GM10847 (cell line): ENCODE data around the gene CASP5.

Experiments used
- POLR2A ChIP-seq: IDR thresholded peaks from 2 replicates; pipeline ENCODE4 v1.6.1; 2011; ENCODE audit not compliant: insufficient read length; ENCODE audit errors: extremely low read depth

The CASP5 gene

GRCh38 chr11:104991994-104992393 is 31.0 kb downstream of the CASP5 start:
- TF ChIP-seq POLR2A = no peak

GRCh38 chr11:104984808-104985207 is 38.2 kb downstream of the CASP5 start:
- TF ChIP-seq POLR2A = no peak

GRCh38 chr11:104979839-104980238 is 43.1 kb downstream of the CASP5 start:
- TF ChIP-seq POLR2A = no peak

GRCh38 chr11:104973616-104974015 is 49.4 kb downstream of the CASP5 start:
- TF ChIP-seq POLR2A = no peak

GRCh38 chr11:104970756-104971155 is 52.2 kb downstream of the CASP5 start:
- TF ChIP-seq POLR2A = no peak

- TF ChIP-seq POLR2A = no peak
Observed at GRCh38 chr11:104968856-104969776, 53.9 kb downstream of the CASP5 start.

GRCh38 chr11:104968355-104968855 is 54.6 kb downstream of the CASP5 start, which contains the start of gene CASP4:
TSS of gene CASP4 (minus strand) at chr11:104968574. CDS start at chr11:104968525, 49 bp downstream.
- no peak for TF ChIP-seq POLR2A

GRCh38 chr11:104967534-104968354 is 55.2 kb downstream of the CASP5 start:
- no peak for TF ChIP-seq POLR2A

- no peak for TF ChIP-seq POLR2A
Observed at GRCh38 chr11:104965735-104966134, 57.2 kb downstream of the CASP5 start.

- no peak for TF ChIP-seq POLR2A
Observed at GRCh38 chr11:104964247-104964646, 58.7 kb downstream of the CASP5 start.

GRCh38 chr11:104962852-104963251 is 60.1 kb downstream of the CASP5 start:
- TF ChIP-seq POLR2A = no peak

GRCh38 chr11:104957280-104957679 is 65.7 kb downstream of the CASP5 start:
- TF ChIP-seq POLR2A = no peak

GRCh38 chr11:104956528-104956927 is 66.4 kb downstream of the CASP5 start:
- TF ChIP-seq POLR2A = no peak

- no peak for TF ChIP-seq POLR2A
Observed at GRCh38 chr11:104946907-104947306, 76.1 kb downstream of the CASP5 start.
